RKO (cell line): Measurements from ENCODE around the gene RNF13.
"Not testable (repeated sequence)": the region's sequence is repeated elsewhere in the genome, so short reads cannot be mapped to it uniquely, and the experiment has no call there.

Experiments
- DNase-seq: peaks from one replicate; pipeline ENCODE4 v3.0.0-alpha.2; 2016; ENCODE audit warnings: low spot score

RNF13 gene

DNA sequence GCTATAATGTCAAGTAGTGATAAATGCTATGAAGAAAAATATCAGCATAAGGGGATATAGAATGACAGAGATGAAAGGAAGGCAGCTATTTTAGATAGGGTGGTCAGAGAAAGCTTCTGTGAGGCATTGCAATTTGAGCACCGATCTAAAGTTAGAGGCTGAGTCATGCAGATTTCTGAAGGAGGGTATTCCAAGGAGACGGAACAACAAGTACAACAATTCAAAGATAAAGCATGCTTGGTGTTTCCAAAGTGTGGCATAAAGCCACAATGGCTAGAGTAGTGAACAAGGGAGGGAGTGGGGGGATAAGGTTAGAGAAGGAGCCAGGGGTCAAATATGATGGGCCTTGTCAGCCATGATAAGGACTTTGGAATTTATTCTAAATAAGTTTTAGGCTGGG, 85.8 kb downstream of the RNF13 start:
- no peak for DNase-seq

DNA sequence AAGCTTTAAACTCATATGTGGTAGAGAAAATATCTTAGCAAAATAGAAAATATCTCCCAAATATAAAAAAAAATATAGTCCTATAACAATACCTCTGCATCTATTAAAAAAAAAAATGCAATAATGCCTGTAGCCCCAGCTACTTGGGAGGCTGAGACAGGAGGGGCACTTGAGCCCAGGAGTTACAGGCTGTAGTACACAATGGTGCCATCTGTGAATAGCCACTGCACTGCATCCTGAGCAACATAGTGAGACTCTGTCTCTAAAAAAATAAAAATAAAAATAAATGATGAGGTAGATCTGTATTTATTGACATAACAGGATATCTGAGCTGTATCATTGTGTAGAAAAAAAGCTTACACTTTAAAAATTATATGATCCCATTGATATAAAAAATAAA, 87.3 kb downstream of the RNF13 start:
- no peak for DNase-seq

DNA sequence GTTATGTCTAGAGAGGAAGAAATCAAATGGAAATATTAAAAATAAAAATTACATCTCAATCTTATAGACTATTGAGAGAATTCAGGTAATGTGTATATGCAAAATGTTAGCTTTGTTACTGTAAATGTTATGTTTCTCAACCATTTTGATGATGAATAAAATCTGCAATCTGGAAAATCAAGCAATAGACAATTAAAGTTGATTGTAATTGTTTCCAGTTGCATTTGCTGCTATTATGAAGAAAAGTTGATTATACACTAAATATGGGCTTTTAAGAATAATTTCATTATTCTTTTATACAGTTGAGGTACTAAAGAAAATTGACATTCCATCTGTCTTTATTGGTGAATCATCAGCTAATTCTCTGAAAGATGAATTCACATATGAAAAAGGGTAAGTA, 88.8 kb downstream of the RNF13 start:
- no peak for DNase-seq

DNA sequence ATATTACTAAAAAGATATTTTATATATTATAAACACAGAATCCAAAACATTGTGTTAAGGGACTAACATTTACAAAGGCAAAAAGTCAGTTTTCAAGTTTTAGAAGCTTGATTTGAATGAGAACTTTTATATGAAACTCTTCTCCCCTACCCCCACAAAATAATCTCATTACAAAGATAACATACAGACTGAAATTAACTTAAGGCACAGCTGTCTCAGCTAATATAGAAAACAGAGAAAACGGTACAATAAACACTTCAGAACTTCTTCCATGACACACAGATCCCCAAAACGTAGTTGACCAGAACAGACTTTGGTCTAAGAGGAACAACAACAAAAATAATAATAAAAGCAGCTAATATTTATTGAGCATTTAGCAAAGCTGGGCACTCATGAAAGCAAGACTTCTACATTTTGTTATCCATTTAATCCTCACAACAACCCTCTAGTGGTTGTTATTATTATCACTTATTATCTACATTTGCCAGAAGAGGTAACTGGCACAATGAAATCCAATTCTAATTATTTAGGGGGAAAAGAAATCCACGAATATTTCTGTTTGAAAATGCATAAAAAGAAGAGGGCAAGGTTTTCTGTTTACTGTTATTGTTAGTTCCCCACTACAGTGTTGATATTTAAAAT, 89.6 kb downstream of the RNF13 start:
- peak; percentile 32 for DNase-seq

DNA sequence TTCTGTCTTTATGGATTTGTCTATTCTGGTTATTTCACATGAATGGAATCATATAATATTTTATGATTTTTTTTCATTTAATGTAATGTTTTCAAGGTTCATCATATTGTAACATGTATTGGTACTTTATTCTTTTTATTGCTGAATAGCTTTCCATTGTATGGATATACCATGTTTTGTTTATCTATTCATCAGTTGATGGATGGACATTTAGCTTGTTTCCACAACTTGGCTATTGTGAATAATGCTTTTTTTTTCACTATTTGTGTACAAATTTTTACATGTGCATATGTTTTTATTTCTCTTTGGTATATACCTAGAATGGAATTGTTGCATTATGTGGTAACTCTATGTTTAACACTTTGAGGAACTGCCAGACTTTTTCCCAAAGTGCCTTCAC, 93.0 kb downstream of the RNF13 start:
- no peak for DNase-seq

DNA sequence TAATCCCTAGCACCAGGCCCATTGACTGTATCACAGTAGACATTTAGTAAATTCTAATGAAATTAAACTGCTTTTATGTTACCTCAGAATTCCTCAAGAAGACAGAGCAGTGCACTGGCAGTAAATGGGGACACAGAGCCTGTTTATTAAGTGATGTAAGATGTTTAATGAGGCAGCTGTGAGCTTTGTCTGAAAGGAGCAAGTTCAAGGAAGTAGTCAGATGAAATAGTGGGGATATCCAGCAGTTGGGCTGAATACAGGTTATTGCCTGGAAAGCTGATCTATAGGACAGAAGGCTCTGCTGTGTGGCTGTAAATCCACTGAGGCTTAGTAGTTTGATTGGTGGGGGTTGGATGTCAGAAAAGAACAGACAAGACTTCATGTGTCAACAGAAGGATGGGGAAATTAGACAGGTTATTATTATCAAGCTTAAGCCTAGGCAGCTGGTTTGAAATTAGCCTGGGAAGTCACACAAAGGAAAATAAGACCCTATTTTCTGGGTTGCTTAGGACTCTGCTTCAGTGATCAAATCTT, 95.5 kb downstream of the RNF13 start:
- DNase-seq: no peak

DNA sequence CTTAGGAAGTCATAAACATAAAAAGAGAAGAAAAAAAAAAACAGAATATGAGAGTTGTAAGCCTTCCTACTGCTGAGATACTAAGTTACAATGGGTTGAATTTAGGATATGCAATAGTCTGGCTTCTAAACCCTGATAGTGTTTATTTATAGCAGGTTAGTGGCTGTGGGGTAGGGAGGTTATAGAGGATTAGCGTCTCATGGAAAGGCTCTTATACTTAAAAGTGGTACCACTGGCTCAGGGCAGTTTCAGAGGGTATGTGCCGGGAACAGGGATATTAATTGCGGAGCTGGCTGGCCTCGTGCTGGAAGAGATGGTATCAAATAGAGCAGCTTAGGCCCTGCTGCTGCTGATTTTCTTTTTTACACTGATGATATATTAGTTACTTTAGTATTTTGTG, 96.9 kb downstream of the RNF13 start:
- DNase-seq: no peak

DNA sequence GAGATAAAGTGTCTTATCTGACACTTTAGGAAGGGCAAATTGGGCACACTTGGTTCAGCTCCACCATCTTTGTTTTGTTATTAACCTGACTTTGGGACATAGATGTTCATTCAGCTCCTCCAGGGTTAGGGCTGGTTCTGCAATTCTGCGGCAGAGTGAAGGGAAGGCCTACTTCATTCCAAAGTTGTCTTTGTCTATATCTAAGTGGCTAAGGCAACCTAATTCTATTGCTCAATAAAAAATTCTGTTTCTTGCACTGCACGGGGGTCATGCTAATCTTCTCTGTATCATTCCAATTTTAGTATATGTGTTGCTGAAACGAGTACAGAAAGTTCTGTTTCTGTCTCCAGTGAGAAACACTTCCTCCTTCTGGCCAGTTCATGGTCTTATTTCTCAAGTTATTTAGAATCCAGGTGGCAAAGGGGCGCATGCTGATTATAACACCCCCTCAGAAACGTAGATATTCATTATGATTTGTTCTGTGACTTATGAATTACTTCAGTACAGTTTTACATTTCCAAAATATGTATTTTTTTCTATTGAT, 104.2 kb downstream of the RNF13 start:
- no peak for DNase-seq

DNA sequence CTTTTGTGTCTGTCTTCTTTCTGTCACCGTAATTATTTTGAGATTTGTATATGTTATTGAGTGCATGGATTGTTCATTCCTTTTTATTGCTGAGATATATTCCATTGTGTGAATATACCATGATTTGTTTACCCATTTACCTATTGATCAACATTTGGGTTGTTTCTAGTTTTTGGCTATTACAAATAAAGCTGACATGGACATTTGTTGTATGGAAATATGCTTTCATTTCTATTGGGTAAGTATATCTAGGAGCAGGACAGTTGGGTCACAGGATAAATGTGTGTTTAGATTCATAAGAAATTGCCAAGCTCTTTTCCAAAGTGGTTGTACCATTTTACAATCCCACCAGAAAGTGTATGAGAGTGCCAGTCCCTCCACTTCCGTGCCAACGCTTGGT, 106.5 kb downstream of the RNF13 start:
- no peak for DNase-seq

DNA sequence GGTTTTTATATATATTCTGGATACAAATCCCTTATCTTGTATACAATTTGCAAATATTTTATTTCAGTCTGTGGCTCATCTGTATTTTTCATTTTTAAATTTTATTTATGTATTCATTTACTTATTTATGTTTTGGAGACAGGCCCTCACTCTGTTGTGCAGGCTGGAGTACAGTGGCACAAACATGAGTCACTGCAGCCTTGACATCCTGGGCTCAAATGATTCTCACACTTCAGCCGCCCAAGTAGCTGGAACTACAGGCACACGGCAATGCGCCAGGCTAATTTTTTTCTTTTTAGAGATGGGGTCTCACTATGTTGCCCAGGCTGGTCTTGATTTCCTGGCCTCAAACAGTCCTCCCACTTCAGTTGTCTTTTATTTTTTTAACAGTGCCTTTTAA, 107.1 kb downstream of the RNF13 start:
- DNase-seq: no peak

DNA sequence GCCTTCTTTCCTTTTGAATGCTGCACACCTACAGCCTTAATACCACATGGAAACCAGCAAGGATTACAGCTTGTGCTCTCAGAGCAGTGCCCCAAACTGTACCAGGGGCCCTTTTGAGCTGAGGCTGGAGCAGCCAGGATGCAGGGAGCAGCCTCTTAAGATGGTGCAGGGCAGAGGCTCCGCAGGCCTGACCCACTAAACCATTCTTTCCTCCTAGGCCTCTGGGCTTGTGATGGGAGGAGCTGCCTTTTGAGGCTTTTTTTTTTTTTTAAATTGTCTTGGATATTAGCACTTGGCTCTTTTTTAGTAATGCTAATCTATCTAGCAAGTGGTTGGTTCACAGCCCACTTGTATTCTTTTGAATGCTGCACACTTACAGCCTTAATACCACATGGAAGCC, 120.0 kb downstream of the RNF13 start:
- no peak for DNase-seq

DNA sequence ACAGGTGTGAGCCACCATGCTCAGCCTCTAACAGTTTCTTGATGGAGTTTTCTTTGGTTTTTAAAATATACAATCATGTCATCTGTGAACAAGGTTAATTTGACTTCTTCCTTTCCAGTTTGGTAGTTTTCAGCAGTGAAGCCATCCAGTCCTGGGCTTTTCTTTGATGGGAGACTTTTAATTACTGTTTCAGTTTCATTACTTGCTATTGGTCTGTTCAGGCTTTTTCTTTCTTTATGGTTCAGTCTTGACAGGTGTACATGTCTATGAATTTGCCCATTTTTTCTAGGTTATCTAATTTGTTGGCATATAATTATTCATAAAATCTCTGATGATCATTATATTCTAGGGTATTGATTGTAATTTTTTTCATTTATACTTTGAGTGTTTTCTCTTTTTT, 120.8 kb downstream of the RNF13 start:
- no peak for DNase-seq

DNA sequence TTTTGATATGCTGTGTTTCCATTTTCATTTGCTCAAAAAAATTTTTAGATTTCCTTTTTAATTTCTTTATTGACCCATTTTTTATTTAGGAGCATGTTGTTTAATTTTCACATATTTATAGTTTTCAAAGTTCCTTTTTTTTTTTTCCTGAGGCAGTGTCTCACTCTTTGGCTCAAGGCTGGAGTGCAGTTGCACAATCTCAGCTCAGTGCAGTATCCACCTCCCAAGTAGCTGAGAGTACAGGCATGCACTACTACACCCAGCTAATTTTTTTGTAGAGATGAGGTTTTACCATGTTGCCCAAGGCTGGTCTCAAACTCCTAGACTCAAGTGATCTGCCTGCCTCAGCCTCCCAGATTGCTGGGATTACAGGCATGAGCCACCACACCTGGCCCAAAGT, 121.5 kb downstream of the RNF13 start:
- no peak for DNase-seq

DNA sequence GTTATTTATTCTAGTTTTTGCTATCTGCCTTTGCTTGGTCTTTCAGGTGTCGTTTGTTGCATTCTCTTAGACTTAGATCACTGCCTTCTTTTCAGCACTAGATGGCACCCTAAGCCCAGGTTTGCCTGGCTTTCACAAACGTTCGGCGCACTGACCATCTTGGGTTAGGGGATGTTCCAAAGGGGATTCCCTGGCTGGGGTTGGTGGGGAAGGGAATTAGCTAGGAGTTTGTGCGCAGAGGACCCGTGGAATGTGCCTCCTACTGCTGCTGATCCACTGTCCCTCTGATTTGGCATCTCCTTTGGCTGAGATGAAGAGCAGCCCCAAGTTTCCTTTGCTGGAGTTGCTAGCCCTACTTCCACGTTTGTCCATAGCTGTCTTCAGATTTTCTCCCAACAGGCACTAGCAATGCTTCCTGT, 123.8 kb downstream of the RNF13 start:
- DNase-seq: peak; percentile 46

DNA sequence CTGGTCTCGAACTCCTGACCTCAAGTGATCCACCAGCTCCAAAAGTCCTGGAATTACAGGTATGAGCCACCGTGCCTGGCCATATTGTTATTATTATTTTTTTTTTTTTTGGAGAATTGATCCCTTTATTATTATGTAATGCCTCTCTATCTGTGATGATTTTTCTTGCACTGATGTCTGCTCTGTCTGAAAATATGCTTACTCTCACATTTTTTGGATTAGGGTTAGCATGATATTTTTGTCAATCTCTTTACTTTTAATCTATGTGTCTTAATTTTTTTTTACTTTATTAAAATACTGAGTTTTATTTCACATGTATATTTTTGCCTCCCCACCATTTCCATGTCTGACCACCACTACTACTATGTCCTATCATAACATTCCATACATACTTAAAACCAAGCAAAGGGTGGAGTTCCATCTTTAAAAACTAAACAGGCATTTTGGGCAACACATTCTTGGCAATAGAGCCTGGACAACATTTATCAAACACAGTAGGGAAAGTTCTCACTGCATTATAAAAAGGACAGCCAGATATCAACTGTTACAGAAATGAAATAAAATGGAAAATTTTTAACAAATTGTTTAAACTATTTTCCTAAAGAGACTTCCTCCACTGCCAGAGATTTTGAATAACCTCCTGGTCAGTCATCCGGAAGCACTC, 125.5 kb downstream of the RNF13 start:
- DNase-seq: not testable (repeated sequence)

DNA sequence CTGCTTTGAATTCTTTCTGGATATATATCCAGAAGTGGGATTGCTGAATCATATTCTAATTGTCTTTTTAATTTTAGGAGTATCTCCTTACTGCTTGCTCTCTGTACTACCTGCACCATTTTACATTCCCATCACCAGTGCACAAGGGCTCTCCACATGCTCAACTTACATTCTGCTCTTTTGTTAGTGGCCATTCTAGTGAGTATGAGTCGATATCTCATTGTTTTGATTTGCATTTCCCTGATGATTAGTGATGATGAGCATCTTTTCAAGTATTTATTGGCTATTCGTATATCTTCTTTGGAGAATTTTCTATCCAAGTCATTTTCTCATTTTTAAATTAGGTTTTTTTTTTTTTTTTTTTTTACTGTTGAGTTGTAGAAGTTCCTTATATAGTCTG, 128.2 kb downstream of the RNF13 start:
- DNase-seq: no peak

DNA sequence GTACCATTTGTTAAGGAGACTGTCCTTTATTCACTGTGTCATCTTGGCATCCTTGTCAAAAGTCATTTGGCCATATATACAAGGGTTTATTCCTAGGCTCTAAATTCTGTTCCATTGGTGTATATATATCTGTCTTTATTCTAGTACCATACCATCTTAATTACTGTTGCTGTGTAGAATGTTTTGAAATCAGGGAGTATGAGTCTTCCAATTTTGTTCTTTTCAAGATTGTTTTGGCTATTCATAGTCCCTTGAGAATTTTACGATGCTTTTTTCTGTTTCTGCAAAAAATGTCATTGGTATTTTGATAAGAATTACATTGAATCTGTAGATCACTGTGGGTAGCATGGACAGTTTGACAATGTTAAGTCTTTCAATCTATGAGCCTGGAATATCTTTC, 128.9 kb downstream of the RNF13 start:
- DNase-seq: no peak

DNA sequence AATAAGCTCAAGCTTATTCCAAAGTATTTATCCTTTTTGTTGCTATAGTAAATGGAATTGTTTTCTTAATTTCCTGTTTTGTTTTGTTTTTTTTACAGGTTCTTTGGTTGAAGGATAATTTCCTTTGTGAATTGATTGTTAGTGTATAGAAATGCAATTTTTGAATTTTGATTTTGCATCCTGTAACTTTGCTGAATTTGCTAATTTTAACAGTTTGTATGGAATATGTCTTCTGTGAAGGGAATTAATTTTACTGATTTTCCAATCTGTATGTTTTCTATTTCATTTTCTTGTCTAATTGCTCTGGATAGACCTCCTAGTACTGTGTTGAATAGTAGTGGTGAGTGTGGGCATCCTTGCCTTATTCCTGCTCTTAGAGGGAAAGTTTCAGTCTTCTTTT, 129.4 kb downstream of the RNF13 start:
- DNase-seq: no peak

DNA sequence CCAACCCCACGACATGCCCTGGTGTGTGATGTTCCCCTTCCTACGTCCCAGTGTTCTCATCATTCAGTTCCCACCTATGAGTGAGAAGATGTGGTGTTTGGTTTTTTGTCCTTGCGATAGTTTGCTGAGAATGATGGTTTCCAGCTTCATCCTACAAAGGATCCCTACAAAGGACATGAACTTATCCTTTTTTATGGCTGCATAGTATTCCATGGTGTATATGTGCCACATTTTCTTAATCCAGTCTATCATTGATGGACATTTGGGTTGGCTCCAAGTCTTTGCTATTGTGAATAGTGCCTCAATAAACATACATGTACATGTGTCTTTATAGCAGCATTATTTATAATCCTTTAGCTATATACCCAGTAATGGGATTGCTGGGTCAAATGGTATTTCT, 131.0 kb downstream of the RNF13 start:
- not testable (repeated sequence) for DNase-seq

DNA sequence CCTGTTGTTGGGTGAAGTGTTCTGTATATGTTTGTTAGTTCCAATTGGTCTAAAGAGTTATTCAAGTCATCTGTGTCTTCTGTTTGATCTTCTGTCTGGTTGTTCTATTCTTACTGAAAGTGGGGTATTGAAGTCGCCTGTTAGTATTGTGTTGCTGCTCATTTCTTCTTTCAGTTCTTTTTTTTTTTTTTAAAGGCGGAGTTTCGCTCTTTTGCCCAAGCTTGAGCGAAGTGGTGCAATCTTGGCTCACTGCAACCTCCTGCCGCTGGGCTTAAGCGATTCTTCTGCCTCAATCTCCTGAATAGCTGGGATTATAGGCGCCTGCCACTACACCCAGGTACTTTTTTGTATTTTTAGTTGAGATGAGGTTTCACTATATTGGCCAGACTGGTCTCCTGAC, 134.2 kb downstream of the RNF13 start:
- no peak for DNase-seq

DNA sequence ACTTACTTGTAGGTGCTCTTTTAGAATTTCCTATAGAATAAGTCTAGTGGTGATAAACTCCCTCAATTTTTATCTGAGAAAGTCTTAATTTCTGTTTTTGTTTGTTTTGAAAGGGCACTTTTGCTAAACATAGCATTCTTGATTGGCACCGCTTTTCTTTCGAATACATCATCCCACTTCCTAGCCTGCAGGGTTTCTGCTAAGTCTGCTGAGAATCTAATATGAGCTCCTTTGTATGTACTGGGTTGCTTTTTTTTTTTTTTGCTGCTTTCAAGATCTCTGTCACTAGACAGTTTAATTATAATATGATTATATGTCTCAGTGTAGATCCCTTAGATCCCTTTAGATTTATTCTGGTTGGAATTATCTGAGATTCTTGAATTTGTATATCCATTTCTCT, 136.2 kb downstream of the RNF13 start:
- no peak for DNase-seq

DNA sequence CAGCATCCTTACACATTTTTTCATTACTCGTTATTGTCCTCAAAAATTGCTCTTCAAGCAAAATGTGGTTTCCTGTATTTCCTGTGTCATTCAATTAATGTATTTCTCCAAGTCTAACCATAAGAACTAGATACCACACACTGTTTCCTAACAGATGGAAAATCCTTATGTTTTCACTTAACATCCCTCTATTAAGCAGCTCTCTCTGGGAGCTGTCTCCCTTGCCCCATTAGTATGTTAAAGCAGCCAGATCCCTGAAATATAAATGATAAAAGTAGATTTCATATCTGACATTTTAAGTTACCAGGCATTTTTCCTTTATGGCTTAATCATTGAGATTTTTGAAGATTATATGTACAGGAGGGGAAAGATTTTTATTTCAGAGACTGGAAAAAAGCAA, 141.8 kb downstream of the RNF13 start:
- DNase-seq: no peak

DNA sequence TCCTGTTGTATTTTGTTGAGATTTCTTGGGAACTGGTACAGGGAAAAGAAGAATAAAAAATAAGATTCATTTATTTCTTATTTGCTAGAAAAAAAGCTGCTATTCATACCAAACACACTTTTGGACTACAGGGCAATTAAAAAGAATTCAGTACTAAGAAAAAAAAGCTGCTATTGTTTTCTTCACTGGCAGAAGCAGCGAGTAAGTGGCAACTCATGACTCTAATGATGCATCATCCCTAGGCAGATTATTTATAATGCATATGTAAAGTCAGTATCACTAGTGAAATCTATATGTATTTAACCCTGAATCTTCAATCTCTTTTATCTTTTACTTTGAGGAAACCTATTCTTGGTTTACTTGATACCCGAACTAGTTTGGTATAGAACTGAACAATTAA, 142.4 kb downstream of the RNF13 start:
- no peak for DNase-seq
